PC-3 (cell line): ENCODE measurements around the gene GASK1B. TPM values are rescaled to one million over a fixed set of nuclear protein-coding genes. Genes with fewer than 3 reads are reported as not detected.
A peak's percentile ranks its signal among the peaks of the same experiment; 100 is the strongest.

Experiments
- ATAC-seq: fragments of 200-7000 bp; cut with Tn5 transposase; 2 replicates; pipeline ENCODE4 v1.9.1; 2020; ENCODE audit warnings: mild to moderate bottlenecking, moderate library complexity
- BruUV-seq: library from RNA; stranded (reverse); fragments of 400-500 nt; replicated peaks from 2 replicates; lab custom pipeline; 2021; lab: Mats Ljungman, UMichigan
- CTCF ChIA-PET: fragments of 300-600 bp; sonication (Branson Sonifier 250); formaldehyde crosslinking; loops from one replicate; lab custom pipeline; 2022; ENCODE audit warnings: antibody characterized with exemption; lab: Charles Lee
- POLR2A ChIA-PET: fragments of 300-600 bp; sonication (Branson Sonifier 250); formaldehyde crosslinking; loops from one replicate; lab custom pipeline; 2022; ENCODE audit warnings: antibody characterized with exemption; ENCODE audit not compliant: unreplicated experiment; lab: Charles Lee
- DNase-seq: peaks from one replicate; pipeline ENCODE4 v3.0.0-alpha.2; 2015
- H2AFZ ChIP-seq: fragments of 300-600 bp; sonication (generic); 2 replicates; pipeline ENCODE4 v1.6.0; 2016; ENCODE audit warnings: antibody characterized with exemption, low read length
- H3F3A ChIP-seq: fragments of 300-600 bp; sonication (generic); one replicate; pipeline ENCODE4 v1.6.0; 2017; ENCODE audit warnings: antibody characterized with exemption, low read length, control low read depth, mild to moderate bottlenecking; ENCODE audit not compliant: unreplicated experiment
- H3K27ac ChIP-seq: fragments of 300-600 bp; sonication (generic); 2 replicates; pipeline ENCODE4 v1.5.1; 2016; ENCODE audit warnings: mild to moderate bottlenecking, low read length
- H3K27me3 ChIP-seq: fragments of 300-600 bp; sonication (generic); 2 replicates; pipeline ENCODE4 v1.6.1; 2016; ENCODE audit warnings: low read length, mixed read lengths
- H3K36me3 ChIP-seq: fragments of 300-600 bp; sonication (generic); 2 replicates; pipeline ENCODE4 v1.6.1; 2016; ENCODE audit warnings: low read depth, mixed run types, low read length, mixed read lengths
- H3K4me1 ChIP-seq: fragments of 300-600 bp; sonication (generic); 2 replicates; pipeline ENCODE4 v1.5.1; 2016; ENCODE audit warnings: low read length; ENCODE audit not compliant: insufficient read depth
- H3K4me2 ChIP-seq: fragments of 300-600 bp; sonication (generic); 2 replicates; pipeline ENCODE4 v1.6.0; 2016; ENCODE audit warnings: low read length
- H3K4me3 ChIP-seq: fragments of 300-600 bp; sonication (generic); 2 replicates; pipeline ENCODE4 v1.5.1; 2016; ENCODE audit warnings: mild to moderate bottlenecking, low read length, mixed read lengths
- H3K79me2 ChIP-seq: fragments of 300-600 bp; sonication (generic); 2 replicates; pipeline ENCODE4 v1.6.1; 2017; ENCODE audit warnings: low read length, mixed read lengths
- H3K9ac ChIP-seq: fragments of 300-600 bp; sonication (generic); 2 replicates; pipeline ENCODE4 v1.6.0; 2016; ENCODE audit warnings: mild to moderate bottlenecking, low read length
- H3K9me2 ChIP-seq: fragments of 300-600 bp; sonication (generic); replicated peaks from 2 replicates; pipeline ENCODE4 v1.6.1; 2016; ENCODE audit warnings: mixed run types, low read length, mixed read lengths
- H3K9me3 ChIP-seq: fragments of 300-600 bp; sonication (generic); 2 replicates; pipeline ENCODE4 v1.6.1; 2016; ENCODE audit warnings: low read length, mixed read lengths
- H4K20me1 ChIP-seq: fragments of 300-600 bp; sonication (generic); 2 replicates; pipeline ENCODE4 v1.6.1; 2016; ENCODE audit warnings: low read length, mixed read lengths
- EZH2 ChIP-seq: fragments of 300-600 bp; sonication (generic); IDR thresholded peaks from one replicate; pipeline ENCODE4 v1.6.1; 2017; ENCODE audit warnings: antibody characterized with exemption, mild to moderate bottlenecking, low read length; ENCODE audit not compliant: unreplicated experiment
- EZH2phosphoT487 ChIP-seq: fragments of 300-600 bp; sonication (generic); IDR thresholded peaks from 2 replicates; pipeline ENCODE4 v1.6.1; 2018; ENCODE audit warnings: mild to moderate bottlenecking, antibody characterized with exemption, low read length, borderline replicate concordance
- intact Hi-C: fragments of 100-400 bp; cut with micrococcal nuclease; formaldehyde crosslinking; loops from 2 replicates; pipeline ENCODE4 v1.9.0; 2023
- total RNA-seq: library from RNA; depleted of rRNA; stranded (reverse); fragments of >200 nt; gene quantifications from 2 replicates; pipeline ENCODE4 v1.2.3, GENCODE V29; 2014
- TF ChIP-seq, protein P1 (sequence below): fragments of 300-600 bp; sonication (generic); conservative IDR thresholded peaks from 2 replicates; pipeline ENCODE4 v1.5.1; 2017; ENCODE audit warnings: antibody characterized with exemption, low read depth, mild to moderate bottlenecking, low read length

The GASK1B gene
- total RNA-seq, 1 experiment from 2014 or later, result 0.51 TPM

DNA sequence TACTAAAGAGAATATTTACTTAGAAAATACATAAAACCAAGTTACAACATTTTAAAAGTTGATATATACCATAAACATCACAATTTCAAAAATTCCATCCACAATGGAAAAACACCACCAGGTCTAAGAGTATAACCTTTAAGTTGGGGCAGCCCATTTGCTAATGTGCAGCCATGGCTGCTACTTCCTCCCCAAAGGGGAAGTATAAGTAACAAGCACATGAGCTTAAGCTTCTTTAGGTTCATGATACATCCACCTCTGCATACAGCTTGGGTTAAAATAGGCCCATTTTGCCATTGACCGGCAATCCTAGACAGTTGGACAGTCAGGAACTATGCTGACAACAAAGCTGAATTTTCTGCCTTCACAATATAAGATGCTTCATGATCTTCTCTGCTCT is 16.6 kb upstream of the GASK1B start:
- Histone ChIP-seq H3K9ac (no peak overlapping the region), H3K36me3 (no peaks in the 10 kb centered on the region), H3K4me2 (no peak overlapping the region), H3K4me3 (no peak overlapping the region), H3K27me3 (no peaks in the 10 kb centered on the region), H3F3A (no peaks in the 10 kb centered on the region), H3K9me2 (no peaks in the 10 kb centered on the region), H3K9me3 (no peaks in the 10 kb centered on the region), H3K79me2 (no peaks in the 10 kb centered on the region), H2AFZ (no peak overlapping the region), H3K4me1 (no peaks in the 10 kb centered on the region), H4K20me1 (no peaks in the 10 kb centered on the region), H3K27ac (no peak overlapping the region)
- no TSS peak for BruUV-seq
- DNase-seq, result no peak
- ChIA-PET POLR2A (no interaction called here), CTCF (no interaction called here)
- no peak for ATAC-seq
- intact Hi-C loops, result no loop called here
- TF ChIP-seq EZH2phosphoT487 (no peak), EZH2 (no peak)
- TF ChIP-seq, protein P1, sequence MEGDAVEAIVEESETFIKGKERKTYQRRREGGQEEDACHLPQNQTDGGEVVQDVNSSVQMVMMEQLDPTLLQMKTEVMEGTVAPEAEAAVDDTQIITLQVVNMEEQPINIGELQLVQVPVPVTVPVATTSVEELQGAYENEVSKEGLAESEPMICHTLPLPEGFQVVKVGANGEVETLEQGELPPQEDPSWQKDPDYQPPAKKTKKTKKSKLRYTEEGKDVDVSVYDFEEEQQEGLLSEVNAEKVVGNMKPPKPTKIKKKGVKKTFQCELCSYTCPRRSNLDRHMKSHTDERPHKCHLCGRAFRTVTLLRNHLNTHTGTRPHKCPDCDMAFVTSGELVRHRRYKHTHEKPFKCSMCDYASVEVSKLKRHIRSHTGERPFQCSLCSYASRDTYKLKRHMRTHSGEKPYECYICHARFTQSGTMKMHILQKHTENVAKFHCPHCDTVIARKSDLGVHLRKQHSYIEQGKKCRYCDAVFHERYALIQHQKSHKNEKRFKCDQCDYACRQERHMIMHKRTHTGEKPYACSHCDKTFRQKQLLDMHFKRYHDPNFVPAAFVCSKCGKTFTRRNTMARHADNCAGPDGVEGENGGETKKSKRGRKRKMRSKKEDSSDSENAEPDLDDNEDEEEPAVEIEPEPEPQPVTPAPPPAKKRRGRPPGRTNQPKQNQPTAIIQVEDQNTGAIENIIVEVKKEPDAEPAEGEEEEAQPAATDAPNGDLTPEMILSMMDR, result no peak

DNA sequence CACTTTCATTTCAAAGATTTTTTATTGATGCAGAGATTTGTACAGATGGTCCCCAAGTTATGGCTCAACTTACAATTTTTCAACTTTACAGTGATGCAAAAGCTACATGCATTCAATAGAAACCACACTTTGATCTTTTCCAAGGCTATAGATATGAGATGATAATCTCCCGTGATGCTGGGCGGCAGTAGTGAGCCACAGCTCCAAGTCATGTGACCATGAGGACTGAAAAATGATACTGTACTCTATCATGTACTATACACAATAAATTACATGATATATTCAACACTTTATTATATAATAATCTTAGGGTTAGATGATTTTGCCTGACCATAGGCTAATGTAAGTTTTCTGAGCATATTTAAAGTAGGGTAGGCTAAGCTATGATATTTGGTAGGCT is 14.0 kb upstream of the GASK1B start:
- no peak for ATAC-seq
- Histone ChIP-seq H3K36me3 (no peaks in the 10 kb centered on the region), H4K20me1 (no peaks in the 10 kb centered on the region), H3K79me2 (no peaks in the 10 kb centered on the region), H3K27me3 (no peaks in the 10 kb centered on the region), H3K9me2 (no peaks in the 10 kb centered on the region), H3K9me3 (no peaks in the 10 kb centered on the region), H3F3A (no peaks in the 10 kb centered on the region), H3K9ac (no peak overlapping the region), H3K27ac (no peak overlapping the region), H3K4me3 (no peak overlapping the region), H3K4me1 (no peaks in the 10 kb centered on the region), H3K4me2 (no peak overlapping the region), H2AFZ (no peak overlapping the region)
- POLR2A ChIA-PET, result no interaction called here
- TF ChIP-seq, protein P1, result 0 out of 2 replicates have a peak, but pooled peaks have one; percentile 9
- TF ChIP-seq EZH2, result no peak
- intact Hi-C loops, result no loop called here
- CTCF ChIA-PET, result no interaction called here
- no TSS peak for BruUV-seq
- DNase-seq, result no peak

DNA sequence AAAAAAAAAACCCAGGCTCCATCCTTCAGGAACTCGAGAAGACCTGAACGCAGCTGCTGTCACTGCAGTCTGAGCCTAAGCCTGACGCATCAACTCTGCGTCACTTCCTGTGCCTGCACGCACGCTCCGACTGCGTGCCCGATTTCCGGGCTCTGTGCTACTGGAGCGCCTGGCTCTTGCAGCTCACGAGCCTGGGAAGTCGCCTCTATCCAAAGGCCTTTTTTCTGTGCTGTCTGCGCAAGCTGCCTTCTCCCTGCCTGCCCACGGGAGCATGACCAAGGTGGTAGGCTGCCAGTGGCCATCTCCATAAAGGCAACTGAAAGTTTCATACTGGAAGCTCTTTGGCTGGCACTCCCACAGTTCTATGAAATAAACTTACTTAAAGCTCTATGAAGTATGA is 9.9 kb upstream of the GASK1B start:
- Histone ChIP-seq H3K4me2 (no peak overlapping the region), H2AFZ (no peak overlapping the region), H3K36me3 (no peaks in the 10 kb centered on the region), H3K79me2 (no peaks in the 10 kb centered on the region), H3K9ac (no peak overlapping the region), H3K4me1 (no peaks in the 10 kb centered on the region), H3K27ac (no peak overlapping the region), H3K27me3 (no peaks in the 10 kb centered on the region), H3K4me3 (no peak overlapping the region), H3K9me2 (no peaks in the 10 kb centered on the region), H4K20me1 (no peaks in the 10 kb centered on the region), H3K9me3 (no peaks in the 10 kb centered on the region), H3F3A (no peaks in the 10 kb centered on the region)
- DNase-seq (no peak), ATAC-seq (no peak)
- TF ChIP-seq, protein P1, result no peak
- TF ChIP-seq EZH2 (no peak), EZH2phosphoT487 (no peak)
- no TSS peak for BruUV-seq
- ChIA-PET POLR2A (no interaction called here), CTCF (no interaction called here)
- intact Hi-C loops, result no loop called here
